GM20431 (cell line): ENCODE results near the gene SCARF2.
"Not testable (repeated sequence)": the region's sequence is repeated elsewhere in the genome, so short reads cannot be mapped to it uniquely, and the experiment has no call there.

ENCODE experiments used
- in situ Hi-C: fragments of 300-500 bp; cut with MseI, MboI; formaldehyde crosslinking; loops from one replicate; pipeline ENCODE4 v1.15.0; 2020; ENCODE audit warnings: low sequenced_read_pairs; ENCODE audit not compliant: unreplicated experiment

Gene SCARF2

GRCh38 chr22:20463324-20464095 is 25.9 kb upstream of the SCARF2 start:
- in situ Hi-C loops: no loop called here

- in situ Hi-C loops: no loop called here
Observed at GRCh38 chr22:20459862-20460261, 22.2 kb upstream of the SCARF2 start.

- in situ Hi-C loops: no loop called here
Observed at GRCh38 chr22:20459152-20459542, 21.5 kb upstream of the SCARF2 start.

- in situ Hi-C loops: no loop called here
Observed at GRCh38 chr22:20458530-20459151, 21.0 kb upstream of the SCARF2 start.

GRCh38 chr22:20457506-20458240 is 20.0 kb upstream of the SCARF2 start:
- in situ Hi-C loops: no loop called here

- in situ Hi-C loops: no loop called here
Observed at GRCh38 chr22:20456722-20457076, 19.1 kb upstream of the SCARF2 start.

- in situ Hi-C loops: no loop called here
Observed at GRCh38 chr22:20456064-20456721, 18.6 kb upstream of the SCARF2 start.

- in situ Hi-C loops: no loop called here
Observed at GRCh38 chr22:20455709-20456063, 18.1 kb upstream of the SCARF2 start.

- in situ Hi-C loops: no loop called here
Observed at GRCh38 chr22:20453222-20453621, 15.6 kb upstream of the SCARF2 start.

GRCh38 chr22:20451920-20452319 is 14.3 kb upstream of the SCARF2 start:
- in situ Hi-C loops: no loop called here

- in situ Hi-C loops: not testable (repeated sequence)
Observed at GRCh38 chr22:20451129-20451778, 13.6 kb upstream of the SCARF2 start.

GRCh38 chr22:20450551-20450906 is 12.9 kb upstream of the SCARF2 start:
- in situ Hi-C loops: no loop called here

- in situ Hi-C loops: no loop called here
Observed at GRCh38 chr22:20449819-20450550, 12.4 kb upstream of the SCARF2 start.

GRCh38 chr22:20448630-20449029 is 11.0 kb upstream of the SCARF2 start:
- in situ Hi-C loops: no loop called here

GRCh38 chr22:20446383-20446970 is 8.9 kb upstream of the SCARF2 start:
- in situ Hi-C loops: no loop called here

- in situ Hi-C loops: no loop called here
Observed at GRCh38 chr22:20444325-20444724, 6.7 kb upstream of the SCARF2 start.

- in situ Hi-C loops: no loop called here
Observed at GRCh38 chr22:20442485-20443284, 5.1 kb upstream of the SCARF2 start.

GRCh38 chr22:20441631-20442484 is 4.2 kb upstream of the SCARF2 start:
- in situ Hi-C loops: no loop called here
